ENCODE results near the gene RNU7-1. TPM values are rescaled to one million over a fixed set of nuclear protein-coding genes. Genes with fewer than 3 reads are reported as not detected.

RNU7-1 gene
- total RNA-seq, 1 donor from 2014 or later = not detected

- peak overlapping the region; percentile 91 for H3K4me3 Mint-ChIP-seq
- POLR2A ChIA-PET = interaction anchor here (0.6 to 24.6 kb wide), 41 partner anchors 9 to 1082 kb away, joined by 3 to 1516 read pairs (median 9); partner anchors contain the start of genes ATN1, C1RL, CDCA3 and COPS7A
- peaks cover 72% of the 10 kb centered on the region for H3K4me1 Mint-ChIP-seq
- intact Hi-C loops (cut with micrococcal nuclease) = loop anchor here (1.0 to 5.0 kb wide), 10 partner anchors 17 to 192 kb away; partner anchors contain the start of genes C1R, C1RL, EMG1 and LPCAT3
- peak; percentile 59 for TF ChIP-seq CTCF (IDR thresholded peaks at IDR 0.05)
- peak; percentile 80 for DNase-seq
- H3K27me3 Mint-ChIP-seq = no peaks in the 10 kb centered on the region
- H3K36me3 Mint-ChIP-seq (ENCODE audit: low read depth) = peaks cover 14% of the 10 kb centered on the region
- H3K9me3 Mint-ChIP-seq = no peaks in the 10 kb centered on the region
- H3K27ac Mint-ChIP-seq = peak overlapping the region; percentile 96
- ATAC-seq (ENCODE audit: low read depth) = peak; percentile 41
- CTCF ChIA-PET = interaction anchor here (0.6 to 14.9 kb wide), 19 partner anchors 8 to 168 kb away, joined by 3 to 571 read pairs (median 7); partner anchors contain the start of genes C1RL, EMG1, LPCAT3 and PHB2
Observed at GRCh38 chr12:6944381-6945186, 968 bp downstream of the RNU7-1 start.

GRCh38 chr12:6945613-6946012 lies 2.0 kb downstream of the RNU7-1 start:
- ATAC-seq (ENCODE audit: low read depth) (no peak), DNase-seq (no peak)
- H3K4me1 Mint-ChIP-seq = peaks cover 83% of the 10 kb centered on the region
- H3K36me3 Mint-ChIP-seq (ENCODE audit: low read depth) = peaks cover 12% of the 10 kb centered on the region
- ChIA-PET CTCF (interaction anchor here (0.9 to 14.9 kb wide), 11 partner anchors 15 to 167 kb away, joined by 3 to 571 read pairs (median 9); partner anchors contain the start of genes C1RL and SPSB2), POLR2A (interaction anchor here (0.6 to 24.6 kb wide), 11 partner anchors 8 to 692 kb away, joined by 3 to 1516 read pairs (median 12); partner anchors contain the start of genes ATN1, C1RL, EMG1 and LPCAT3)
- TF ChIP-seq CTCF (IDR thresholded peaks at IDR 0.05) = no peak
- no peaks in the 10 kb centered on the region for H3K9me3 Mint-ChIP-seq
- no peaks in the 10 kb centered on the region for H3K27me3 Mint-ChIP-seq
- peak overlapping the region; percentile 96 for H3K27ac Mint-ChIP-seq
- intact Hi-C loops (cut with micrococcal nuclease) = loop anchor here (1.0 kb wide), 1 partner anchor 9 kb away; no protein-coding TSS in a partner anchor
- H3K4me3 Mint-ChIP-seq = peak overlapping the region; percentile 70

GRCh38 chr12:6946033-6946919 lies 2.7 kb downstream of the RNU7-1 start:
- Mint-ChIP-seq H3K4me1 (peaks cover 88% of the 10 kb centered on the region), H3K27me3 (no peaks in the 10 kb centered on the region), H3K27ac (peak overlapping the region; percentile 96), H3K36me3 (ENCODE audit: low read depth) (peaks cover 9% of the 10 kb centered on the region), H3K4me3 (peak overlapping the region; percentile 70), H3K9me3 (no peaks in the 10 kb centered on the region)
- POLR2A ChIA-PET = interaction anchor here (0.5 to 24.6 kb wide), 9 partner anchors 8 to 405 kb away, joined by 3 to 1516 read pairs (median 12); partner anchors contain the start of genes C1RL, EMG1, LPCAT3 and PEX5
- intact Hi-C loops (cut with micrococcal nuclease) = loop anchor here (1.0 kb wide), 1 partner anchor 8 kb away; no protein-coding TSS in a partner anchor
- CTCF ChIA-PET = interaction anchor here (0.6 to 14.9 kb wide), 10 partner anchors 14 to 165 kb away, joined by 3 to 571 read pairs (median 3); partner anchors contain the start of gene SPSB2
- DNase-seq (peak; percentile 66), ATAC-seq (ENCODE audit: low read depth) (peak; percentile 12)
- no peak for TF ChIP-seq CTCF (IDR thresholded peaks at IDR 0.05)

DNA sequence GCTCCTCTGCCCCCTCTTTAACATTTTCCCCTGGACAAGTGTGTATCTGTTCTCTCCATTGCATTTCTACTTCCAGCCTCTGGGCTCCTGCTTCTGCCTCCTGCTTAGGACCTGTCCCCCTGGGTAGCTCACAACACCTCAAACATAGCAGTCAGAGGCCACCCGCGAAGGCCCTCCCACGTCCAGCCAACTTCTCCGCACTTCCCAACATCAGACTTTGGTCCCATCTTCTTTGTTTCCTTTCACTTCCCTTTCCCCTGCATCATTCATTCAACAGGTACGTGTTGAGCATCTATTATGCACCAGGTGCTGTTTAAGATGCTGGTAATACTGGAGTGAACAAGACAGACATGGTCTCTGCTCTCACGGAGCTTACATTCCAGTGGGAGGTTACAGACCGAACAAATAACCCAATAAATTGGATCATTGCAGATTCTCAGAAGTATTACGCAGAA lies 3.3 kb downstream of the RNU7-1 start:
- H3K9me3 Mint-ChIP-seq = no peaks in the 10 kb centered on the region
- ATAC-seq (ENCODE audit: low read depth) (no peak), DNase-seq (no peak)
- intact Hi-C loops (cut with micrococcal nuclease) = loop anchor here (1.0 kb wide), 1 partner anchor 7 kb away; no protein-coding TSS in a partner anchor
- ChIA-PET POLR2A (interaction anchor here (0.5 to 24.6 kb wide), 9 partner anchors 9 to 406 kb away, joined by 3 to 1516 read pairs (median 8); partner anchors contain the start of genes C1RL, EMG1, LPCAT3 and PEX5), CTCF (interaction anchor here (0.6 to 14.9 kb wide), 8 partner anchors 14 to 165 kb away, joined by 3 to 571 read pairs (median 3); partner anchors contain the start of gene SPSB2)
- H3K27ac Mint-ChIP-seq = peak overlapping the region; percentile 96
- peaks cover 11% of the 10 kb centered on the region for H3K36me3 Mint-ChIP-seq (ENCODE audit: low read depth)
- H3K27me3 Mint-ChIP-seq = no peaks in the 10 kb centered on the region
- peak overlapping the region; percentile 70 for H3K4me3 Mint-ChIP-seq
- TF ChIP-seq CTCF (IDR thresholded peaks at IDR 0.05) = no peak
- H3K4me1 Mint-ChIP-seq = peaks cover 88% of the 10 kb centered on the region
